Activated naive CD4-positive, alpha-beta T cell treated with anti-CD3 and anti-CD28 coated beads for 36 hours (primary cell): ENCODE data around the gene RANBP6. TPM values are rescaled to one million over a fixed set of nuclear protein-coding genes. Genes with fewer than 3 reads are reported as not detected.
"Not testable (repeated sequence)": the region's sequence is repeated elsewhere in the genome, so short reads cannot be mapped to it uniquely, and the experiment has no call there.

Experiments used
- CTCF ChIA-PET: fragments of 350-600 bp; sonication (Branson Sonifier 250); formaldehyde crosslinking; loops from one replicate; lab custom pipeline; 2021; ENCODE audit warnings: antibody characterized with exemption; lab: Charles Lee
- DNase-seq: peaks from one replicate; pipeline ENCODE4 v3.0.0-alpha.2; 2020
- H3K27ac Mint-ChIP-seq: one replicate; pipeline ENCODE4 v1.8.0; 2021; ENCODE audit warnings: mild to moderate bottlenecking, mixed read lengths
- H3K27me3 Mint-ChIP-seq: one replicate; pipeline ENCODE4 v1.8.0; 2021; ENCODE audit warnings: low read depth, mixed read lengths
- H3K36me3 Mint-ChIP-seq: one replicate; pipeline ENCODE4 v1.8.0; 2021; ENCODE audit warnings: low read depth, mixed read lengths
- H3K4me1 Mint-ChIP-seq: one replicate; pipeline ENCODE4 v1.8.0; 2021; ENCODE audit warnings: low read depth, mixed read lengths
- H3K4me3 Mint-ChIP-seq: one replicate; pipeline ENCODE4 v1.8.0; 2021; ENCODE audit warnings: mild to moderate bottlenecking, moderate library complexity, mixed read lengths
- H3K9me3 Mint-ChIP-seq: one replicate; pipeline ENCODE4 v1.8.0; 2021; ENCODE audit warnings: mixed read lengths
- intact Hi-C: fragments of 100-400 bp; cut with micrococcal nuclease; formaldehyde crosslinking; loops from one replicate; pipeline ENCODE4 v1.15.1; 2023
- total RNA-seq, 2 experiments: library from RNA; stranded (reverse); gene quantifications; one replicate each; pipeline ENCODE4 v1.2.3, GENCODE V29; 2021

Gene RANBP6
- 10 to 100 TPM; 19.0 to 19.5 TPM for total RNA-seq

GRCh38 chr9:6015278-6016157, at the start of gene RANBP6:
Gene RANBP6, minus strand, starts transcription at chr9:6015624. Its CDS starts 17 bp downstream, at chr9:6015607.
- peak; percentile 95 for DNase-seq
- CTCF ChIA-PET = interaction anchor here (0.6 to 1.7 kb wide), 4 partner anchors 9 to 184 kb away, joined by 3 to 14 read pairs (median 4); partner anchors contain the start of gene ERMP1
- H3K27me3 Mint-ChIP-seq = no peaks in the 10 kb centered on the region
- peak within 1 kb of the TSS; percentile 99 for H3K27ac Mint-ChIP-seq
- peaks cover 42% of the 10 kb centered on the region for H3K4me1 Mint-ChIP-seq
- peak within 1 kb of the TSS; percentile 98 for H3K4me3 Mint-ChIP-seq
- intact Hi-C loops = loop anchor here (1.0 to 2.0 kb wide), 10 partner anchors 8 to 665 kb away; no protein-coding TSS in a partner anchor
- H3K9me3 Mint-ChIP-seq = peaks cover 29% of the 10 kb centered on the region
- H3K36me3 Mint-ChIP-seq = peaks cover 37% of the 10 kb centered on the region

GRCh38 chr9:6063146-6063545, 47.7 kb upstream of the RANBP6 start:
- H3K9me3 Mint-ChIP-seq, intact Hi-C loops, H3K4me3 Mint-ChIP-seq, DNase-seq, H3K4me1 Mint-ChIP-seq, H3K36me3 Mint-ChIP-seq, H3K27ac Mint-ChIP-seq: not testable (repeated sequence)
- peaks cover 17% of the 10 kb centered on the region for H3K27me3 Mint-ChIP-seq
- CTCF ChIA-PET = interaction anchor here (1.1 to 1.3 kb wide), 2 partner anchors 8 to 243 kb away, joined by 3 read pairs; no protein-coding TSS in a partner anchor

- intact Hi-C loops = loop anchor here (1.0 kb wide), 3 partner anchors 251 to 612 kb away; no protein-coding TSS in a partner anchor
- no peak overlapping the region for H3K27ac Mint-ChIP-seq
- no peaks in the 10 kb centered on the region for H3K36me3 Mint-ChIP-seq
- CTCF ChIA-PET = interaction anchor here (0.6 to 8.0 kb wide), 6 partner anchors 51 to 258 kb away, joined by 3 to 144 read pairs (median 4); no protein-coding TSS in a partner anchor
- H3K9me3 Mint-ChIP-seq = no peaks in the 10 kb centered on the region
- no peak for DNase-seq
- no peak overlapping the region for H3K4me3 Mint-ChIP-seq
- peaks cover 4% of the 10 kb centered on the region for H3K27me3 Mint-ChIP-seq
- H3K4me1 Mint-ChIP-seq = peaks cover 7% of the 10 kb centered on the region
Observed at GRCh38 chr9:6055666-6056065, 40.2 kb upstream of the RANBP6 start.

GRCh38 chr9:6055216-6055615, 39.8 kb upstream of the RANBP6 start:
- H3K36me3 Mint-ChIP-seq = no peaks in the 10 kb centered on the region
- H3K4me1 Mint-ChIP-seq = peaks cover 7% of the 10 kb centered on the region
- H3K27me3 Mint-ChIP-seq = peaks cover 3% of the 10 kb centered on the region
- H3K27ac Mint-ChIP-seq = no peak overlapping the region
- CTCF ChIA-PET = interaction anchor here (0.6 to 8.0 kb wide), 6 partner anchors 52 to 258 kb away, joined by 3 to 144 read pairs (median 4); no protein-coding TSS in a partner anchor
- H3K9me3 Mint-ChIP-seq = no peaks in the 10 kb centered on the region
- H3K4me3 Mint-ChIP-seq = no peak overlapping the region
- peak; percentile 65 for DNase-seq
- intact Hi-C loops = loop anchor here (1.0 kb wide), 3 partner anchors 251 to 612 kb away; no protein-coding TSS in a partner anchor

- peaks cover 3% of the 10 kb centered on the region for H3K27me3 Mint-ChIP-seq
- no peaks in the 10 kb centered on the region for H3K9me3 Mint-ChIP-seq
- H3K36me3 Mint-ChIP-seq = no peaks in the 10 kb centered on the region
- peaks cover 12% of the 10 kb centered on the region for H3K4me1 Mint-ChIP-seq
- intact Hi-C loops = loop anchor here (1.0 kb wide), 7 partner anchors 39 to 613 kb away; partner anchors contain the start of gene RANBP6
- no peak overlapping the region for H3K4me3 Mint-ChIP-seq
- DNase-seq = peak; percentile 80
- H3K27ac Mint-ChIP-seq = no peak overlapping the region
- CTCF ChIA-PET = interaction anchor here (0.6 to 8.0 kb wide), 35 partner anchors 8 to 514 kb away, joined by 3 to 144 read pairs (median 4); partner anchors contain the start of gene RANBP6
Observed at GRCh38 chr9:6054280-6055099, 39.1 kb upstream of the RANBP6 start.

GRCh38 chr9:6052293-6052919, 37.0 kb upstream of the RANBP6 start:
- DNase-seq = no peak
- CTCF ChIA-PET = interaction anchor here (1.2 to 8.0 kb wide), 4 partner anchors 13 to 254 kb away, joined by 3 to 144 read pairs (median 27); no protein-coding TSS in a partner anchor
- intact Hi-C loops = no loop called here
- Mint-ChIP-seq H3K36me3 (no peaks in the 10 kb centered on the region), H3K4me1 (peaks cover 12% of the 10 kb centered on the region), H3K4me3 (no peak overlapping the region), H3K27me3 (no peaks in the 10 kb centered on the region), H3K9me3 (no peaks in the 10 kb centered on the region), H3K27ac (no peak overlapping the region)

- Mint-ChIP-seq H3K9me3 (no peaks in the 10 kb centered on the region), H3K27ac (no peak overlapping the region), H3K4me1 (peaks cover 12% of the 10 kb centered on the region), H3K36me3 (no peaks in the 10 kb centered on the region), H3K27me3 (peaks cover 3% of the 10 kb centered on the region), H3K4me3 (no peak overlapping the region)
- intact Hi-C loops = loop anchor here (2.0 kb wide), 1 partner anchor 37 kb away; the partner anchor contains the start of gene RANBP6
- CTCF ChIA-PET = interaction anchor here (3.3 to 8.0 kb wide), 3 partner anchors 14 to 255 kb away, joined by 14 to 144 read pairs (median 40); no protein-coding TSS in a partner anchor
- no peak for DNase-seq
Observed at GRCh38 chr9:6051511-6051950, 36.1 kb upstream of the RANBP6 start.

- CTCF ChIA-PET = interaction anchor here (0.7 to 8.0 kb wide), 3 partner anchors 148 to 296 kb away, joined by 3 to 144 read pairs (median 4); no protein-coding TSS in a partner anchor
Observed at GRCh38 chr9:6049798-6050197, 34.4 kb upstream of the RANBP6 start.

GRCh38 chr9:6048039-6048438, 32.6 kb upstream of the RANBP6 start:
- no peak for DNase-seq
- Mint-ChIP-seq H3K4me1 (peaks cover 7% of the 10 kb centered on the region), H3K4me3 (no peak overlapping the region), H3K9me3 (no peaks in the 10 kb centered on the region), H3K27ac (no peak overlapping the region), H3K27me3 (peaks cover 3% of the 10 kb centered on the region), H3K36me3 (no peaks in the 10 kb centered on the region)
- CTCF ChIA-PET = interaction anchor here (8.0 kb wide), 1 partner anchor 163 kb away, joined by 144 read pairs; no protein-coding TSS in a partner anchor
- intact Hi-C loops = loop anchor here (2.0 kb wide), 1 partner anchor 21 kb away; no protein-coding TSS in a partner anchor

More at GRCh38 chr9:6049798-6050197, 34.4 kb upstream of the RANBP6 start:
- Mint-ChIP-seq H3K4me1 (peaks cover 11% of the 10 kb centered on the region), H3K4me3 (no peak overlapping the region), H3K36me3 (no peaks in the 10 kb centered on the region), H3K9me3 (no peaks in the 10 kb centered on the region), H3K27me3 (peaks cover 3% of the 10 kb centered on the region), H3K27ac (no peak overlapping the region)
- intact Hi-C loops = loop anchor here (1.0 to 2.0 kb wide), 3 partner anchors 19 to 163 kb away; partner anchors contain the start of gene RANBP6
- peak; percentile 77 for DNase-seq

- H3K36me3 Mint-ChIP-seq = no peaks in the 10 kb centered on the region
- H3K9me3 Mint-ChIP-seq = no peaks in the 10 kb centered on the region
- peaks cover 7% of the 10 kb centered on the region for H3K4me1 Mint-ChIP-seq
- H3K27me3 Mint-ChIP-seq = peaks cover 3% of the 10 kb centered on the region
- DNase-seq = no peak
- CTCF ChIA-PET = interaction anchor here (0.6 to 1.7 kb wide), 6 partner anchors 7 to 161 kb away, joined by 3 to 7 read pairs (median 4); no protein-coding TSS in a partner anchor
- no peak overlapping the region for H3K4me3 Mint-ChIP-seq
- no peak overlapping the region for H3K27ac Mint-ChIP-seq
- intact Hi-C loops = no loop called here
Observed at GRCh38 chr9:6047020-6047419, 31.6 kb upstream of the RANBP6 start.

GRCh38 chr9:6045364-6045763, 29.9 kb upstream of the RANBP6 start:
- CTCF ChIA-PET = interaction anchor here (0.6 to 1.5 kb wide), 3 partner anchors 9 to 371 kb away, joined by 3 to 7 read pairs (median 4); no protein-coding TSS in a partner anchor
- no peaks in the 10 kb centered on the region for H3K9me3 Mint-ChIP-seq
- H3K4me3 Mint-ChIP-seq = no peak overlapping the region
- no peak overlapping the region for H3K27ac Mint-ChIP-seq
- H3K36me3 Mint-ChIP-seq = no peaks in the 10 kb centered on the region
- H3K27me3 Mint-ChIP-seq = peaks cover 3% of the 10 kb centered on the region
- DNase-seq = no peak
- peaks cover 5% of the 10 kb centered on the region for H3K4me1 Mint-ChIP-seq
- intact Hi-C loops = no loop called here
